CD4-positive, alpha-beta T cell treated with Interleukin-10 for 1 hour (primary cell): Measurements from ENCODE around the gene ZNF219.
A peak's percentile ranks its signal among the peaks of the same experiment; 100 is the strongest.

Experiments
- DNase-seq: peaks from one replicate; pipeline ENCODE4 v3.0.0-alpha.2; 2020

Gene ZNF219

GRCh38 chr14:21098076-21098891 lies at the start of gene ZNF219:
TSS of gene ZNF219 (minus strand) at chr14:21098655. CDS start at chr14:21093591, 5,064 bp downstream.
- peak; percentile 55 for DNase-seq

- DNase-seq = no peak
Measured at GRCh38 chr14:21145437-21145836, 47.0 kb upstream of the ZNF219 start.

GRCh38 chr14:21142357-21142756 lies 43.9 kb upstream of the ZNF219 start:
- DNase-seq = no peak

- DNase-seq = peak; percentile 15
Measured at GRCh38 chr14:21136024-21136423, 37.6 kb upstream of the ZNF219 start.

GRCh38 chr14:21133901-21134300 lies 35.4 kb upstream of the ZNF219 start:
- no peak for DNase-seq

GRCh38 chr14:21123429-21123828 lies 25.0 kb upstream of the ZNF219 start:
- no peak for DNase-seq

GRCh38 chr14:21121122-21121521 lies 22.7 kb upstream of the ZNF219 start:
- no peak for DNase-seq

- DNase-seq = no peak
Measured at GRCh38 chr14:21120686-21121085, 22.2 kb upstream of the ZNF219 start.

GRCh38 chr14:21118933-21119332 lies 20.5 kb upstream of the ZNF219 start:
- DNase-seq = no peak

- no peak for DNase-seq
Measured at GRCh38 chr14:21113369-21113768, 14.9 kb upstream of the ZNF219 start.

GRCh38 chr14:21112255-21112654 lies 13.8 kb upstream of the ZNF219 start:
- no peak for DNase-seq

GRCh38 chr14:21109377-21110138 lies 11.1 kb upstream of the ZNF219 start:
- DNase-seq = no peak

GRCh38 chr14:21108791-21109190 lies 10.3 kb upstream of the ZNF219 start:
- DNase-seq = no peak

GRCh38 chr14:21107283-21107800 lies 8.9 kb upstream of the ZNF219 start:
- DNase-seq = no peak

GRCh38 chr14:21106498-21107282 lies 8.2 kb upstream of the ZNF219 start:
- DNase-seq = peak; percentile 85

- no peak for DNase-seq
Measured at GRCh38 chr14:21106176-21106497, 7.7 kb upstream of the ZNF219 start.

GRCh38 chr14:21105095-21105494 lies 6.6 kb upstream of the ZNF219 start:
- no peak for DNase-seq

- peak; percentile 73 for DNase-seq
Measured at GRCh38 chr14:21104448-21105060, 6.1 kb upstream of the ZNF219 start.

GRCh38 chr14:21103710-21104447 lies 5.4 kb upstream of the ZNF219 start:
- DNase-seq = peak; percentile 95

GRCh38 chr14:21103411-21103709 lies 4.9 kb upstream of the ZNF219 start:
- DNase-seq = no peak

GRCh38 chr14:21102521-21103410 lies 4.3 kb upstream of the ZNF219 start:
- no peak for DNase-seq
